ENCODE results near the gene MPPED1.

MPPED1 gene

GRCh38 chr22:43550024-43550620 lies 138.3 kb downstream of the MPPED1 start:
- DNase-seq: no peak

- no peak for DNase-seq
Observed at GRCh38 chr22:43550672-43551071, 138.9 kb downstream of the MPPED1 start.

GRCh38 chr22:43553451-43554258 lies 141.8 kb downstream of the MPPED1 start:
- DNase-seq: no peak

GRCh38 chr22:43554259-43554636 lies 142.4 kb downstream of the MPPED1 start:
- DNase-seq: no peak

- DNase-seq: no peak
Observed at GRCh38 chr22:43554694-43555365, 143.0 kb downstream of the MPPED1 start.

- no peak for DNase-seq
Observed at GRCh38 chr22:43555561-43556515, 144.0 kb downstream of the MPPED1 start.

All from Kasumi-1 (cell line).